ENCODE data around the gene UGT2B17. TPM values are rescaled to one million over a fixed set of nuclear protein-coding genes. Genes with fewer than 3 reads are reported as not detected.

The UGT2B17 gene
- total and polyA plus RNA-seq, 2 donors (not counting 3 experiments of a cell fraction or from before 2014, with no cell fraction given) = not detected

- dilution Hi-C loops (cut with MboI; ENCODE audit: extremely low pct_ligation_motif_present, low sequenced_read_pairs) (no loop called here), intact Hi-C loops (cut with micrococcal nuclease) (no loop called here)
- Histone ChIP-seq H3K27me3 (ENCODE audit: control insufficient read depth in 2 of 2, insufficient read depth in 2 of 2, low read length in 2 of 2) (no peaks in the 10 kb centered on the region), H3K4me2 (ENCODE audit: insufficient read depth, low read length) (no peak overlapping the region), H3K9me1 (replicated peaks; ENCODE audit: control insufficient read depth, extremely low read depth, insufficient read depth, low read length) (no peaks in the 10 kb centered on the region), H3K9me3 (replicated peaks; ENCODE audit: control insufficient read depth, insufficient read depth, low read length) (no peaks in the 10 kb centered on the region), H3K79me2 (ENCODE audit: control insufficient read depth, insufficient read depth, low read length) (no peaks in the 10 kb centered on the region), H3K9ac (replicated peaks; ENCODE audit: extremely low read depth, insufficient read depth, low read length) (no peak overlapping the region), H4K20me1 (replicated peaks; ENCODE audit: control insufficient read depth, extremely low read depth, insufficient read depth, low read length) (no peaks in the 10 kb centered on the region), H3K4me3 (replicated peaks in 1 of 3; ENCODE audit: insufficient read depth in 1 of 3, low read depth in 1 of 3, low read length in 3 of 3) (no peak overlapping the region), H3K4me1 (ENCODE audit: control insufficient read depth, extremely low read depth, insufficient read depth, low read length) (no peaks in the 10 kb centered on the region), H2AFZ (ENCODE audit: low read depth, low read length) (no peak overlapping the region), H3K27ac (ENCODE audit: insufficient read depth, low read depth, low read length) (no peak overlapping the region), H3K36me3 (ENCODE audit: control insufficient read depth in 2 of 2, extremely low read depth in 1 of 2, insufficient read depth in 2 of 2, low read length in 2 of 2) (no peaks in the 10 kb centered on the region)
- BruUV-seq (replicated peaks) = no TSS peak
- FAIRE-seq (no peak), DNase-seq (ENCODE audit: low read depth, low spot score) (no peak)
- TF ChIP-seq POLR2AphosphoS5 (IDR thresholded peaks at IDR 0.05; ENCODE audit: insufficient read depth, low read depth, low read length) (no peak), JUN (IDR thresholded peaks at IDR 0.05; ENCODE audit: borderline replicate concordance, insufficient read depth, insufficient read length, low read depth) (no peak), MYC (IDR thresholded peaks at IDR 0.05; ENCODE audit: low read depth, low read length) (no peak), FOS (IDR thresholded peaks at IDR 0.05; ENCODE audit: borderline replicate concordance, insufficient read depth, low read length) (no peak), CTCF (IDR thresholded peaks at IDR 0.05; ENCODE audit: extremely low read depth in 1 of 2, insufficient read depth in 1 of 2, low read depth in 1 of 2, low read length in 2 of 2) (no peak), GATA2 (IDR thresholded peaks at IDR 0.05; ENCODE audit: insufficient read depth, insufficient read length, low read depth, low read length) (no peak), POLR2A (IDR thresholded peaks at IDR 0.05; ENCODE audit: low read depth, low read length) (no peak), MAX (IDR thresholded peaks at IDR 0.05; ENCODE audit: insufficient read depth, insufficient read length) (no peak), EZH2 (IDR thresholded peaks at IDR 0.05; ENCODE audit: borderline replicate concordance, low read depth, low read length, severe bottlenecking) (no peak)
- CTCF ChIA-PET = no interaction called here
- POLR2A ChIA-PET = no interaction called here
Measured at GRCh38 chr4:68599150-68599549, 23.0 kb upstream of the UGT2B17 start.

All from endothelial cell of umbilical vein (primary cell).